HG02973 (cell line): ENCODE results near the gene ARHGEF26.

Experiments used
- ATAC-seq: cut with Tn5 transposase; IDR thresholded peaks from one replicate; pipeline ENCODE4 v1.9.1; 2021; ENCODE audit warnings: moderate library complexity; ENCODE audit not compliant: unreplicated experiment

ARHGEF26 gene

GRCh38 chr3:154112146-154112852 is 8.9 kb upstream of the ARHGEF26 start:
- no peak for ATAC-seq

- ATAC-seq = no peak
Measured at GRCh38 chr3:154113609-154114008, 7.6 kb upstream of the ARHGEF26 start.

GRCh38 chr3:154115332-154115731 is 5.9 kb upstream of the ARHGEF26 start:
- no peak for ATAC-seq

GRCh38 chr3:154119951-154120350 is 1.2 kb upstream of the ARHGEF26 start:
- no peak for ATAC-seq

- peak; percentile 33 for ATAC-seq
Measured at GRCh38 chr3:154121701-154122551, 736 bp downstream of the ARHGEF26 start.

- ATAC-seq = no peak
Measured at GRCh38 chr3:154122552-154122911, 1.3 kb downstream of the ARHGEF26 start.

- no peak for ATAC-seq
Measured at GRCh38 chr3:154122912-154123559, 1.8 kb downstream of the ARHGEF26 start.

GRCh38 chr3:154123906-154124305 is 2.7 kb downstream of the ARHGEF26 start:
- ATAC-seq = no peak

- no peak for ATAC-seq
Measured at GRCh38 chr3:154125378-154126030, 4.3 kb downstream of the ARHGEF26 start.

- no peak for ATAC-seq
Measured at GRCh38 chr3:154126651-154127050, 5.5 kb downstream of the ARHGEF26 start.

- ATAC-seq = no peak
Measured at GRCh38 chr3:154129625-154130024, 8.4 kb downstream of the ARHGEF26 start.

- ATAC-seq = no peak
Measured at GRCh38 chr3:154130540-154130939, 9.3 kb downstream of the ARHGEF26 start.

GRCh38 chr3:154131830-154132229 is 10.6 kb downstream of the ARHGEF26 start:
- ATAC-seq = no peak

GRCh38 chr3:154132777-154133375 is 11.7 kb downstream of the ARHGEF26 start:
- ATAC-seq = no peak

- ATAC-seq = no peak
Measured at GRCh38 chr3:154135511-154136173, 14.5 kb downstream of the ARHGEF26 start.

- no peak for ATAC-seq
Measured at GRCh38 chr3:154137036-154137435, 15.8 kb downstream of the ARHGEF26 start.

- ATAC-seq = no peak
Measured at GRCh38 chr3:154139996-154140436, 18.8 kb downstream of the ARHGEF26 start.

- no peak for ATAC-seq
Measured at GRCh38 chr3:154142608-154143007, 21.4 kb downstream of the ARHGEF26 start.

GRCh38 chr3:154143873-154144272 is 22.7 kb downstream of the ARHGEF26 start:
- ATAC-seq = no peak

GRCh38 chr3:154144825-154145465 is 23.8 kb downstream of the ARHGEF26 start:
- ATAC-seq = no peak
